ENCODE results near the gene STK38.

STK38 gene

DNA sequence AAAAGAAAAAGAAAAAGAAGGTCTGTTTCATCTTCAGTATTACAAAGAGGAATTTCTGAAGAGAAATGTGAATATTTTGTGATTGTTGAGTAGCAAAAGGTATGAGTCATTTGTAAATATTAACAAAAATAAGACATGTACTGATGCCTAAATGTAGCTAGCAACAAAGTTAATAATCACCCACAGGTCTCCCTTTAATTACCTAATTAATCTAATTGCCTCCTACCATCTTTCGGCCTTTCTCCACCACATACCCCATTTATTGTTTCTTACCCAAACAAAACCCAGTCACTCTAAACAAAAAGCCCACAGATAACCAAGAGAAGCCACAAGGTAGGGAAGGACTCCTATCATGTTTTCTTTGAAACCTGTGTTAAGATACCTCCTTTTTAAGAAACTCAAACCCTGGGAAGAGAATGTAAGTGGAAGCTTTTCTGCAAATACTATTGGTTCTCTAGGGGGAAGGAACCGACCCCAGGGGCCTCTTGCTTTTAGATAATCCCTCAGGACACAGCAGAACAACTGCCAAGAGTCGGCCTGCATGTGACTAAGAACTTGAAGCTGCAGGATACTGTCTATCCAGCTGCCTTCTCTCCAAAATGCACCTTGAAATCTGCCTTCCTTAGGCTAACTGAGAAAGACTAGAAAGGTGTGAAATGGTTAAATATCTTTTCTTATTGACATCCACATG, 16.1 kb upstream of the STK38 start:
- no peak for DNase-seq

GRCh38 chr6:36560822-36561221, 13.5 kb upstream of the STK38 start:
- no peak for DNase-seq

DNA sequence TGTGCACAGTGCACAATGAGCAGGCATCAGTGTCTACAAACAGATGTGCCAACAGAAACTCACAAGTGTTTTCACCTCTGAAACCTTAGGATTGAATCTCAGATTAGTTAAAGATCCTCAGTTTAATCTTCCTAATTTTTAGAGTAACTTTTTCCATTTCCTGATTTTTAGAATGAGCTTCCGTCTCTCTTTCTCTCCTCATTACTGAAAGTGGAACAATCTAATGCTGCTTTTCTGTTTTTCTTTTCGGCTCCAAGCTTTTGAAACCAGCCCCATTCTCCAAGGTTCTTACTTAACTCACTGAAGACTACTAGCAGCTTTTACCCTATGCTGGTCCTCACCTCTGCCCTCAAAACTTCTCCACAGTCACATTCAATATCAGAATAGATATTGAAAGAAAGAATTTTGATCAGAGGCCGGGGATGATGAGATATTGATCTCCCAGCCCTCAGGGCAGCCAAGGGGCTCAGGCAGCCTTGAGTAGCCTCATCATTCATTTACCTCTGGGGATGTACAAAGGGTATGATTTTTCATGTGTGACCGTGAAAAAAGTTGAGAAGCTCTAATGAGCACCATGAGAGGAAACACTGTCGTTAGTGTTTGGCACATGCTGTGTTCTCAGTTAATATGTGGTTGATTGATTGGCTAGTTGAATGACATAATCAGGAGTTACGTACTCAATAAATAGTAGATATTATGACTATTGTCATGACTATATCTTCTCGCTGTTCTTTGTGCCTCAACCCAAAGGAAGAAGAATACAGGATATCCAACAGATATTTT, 11.9 kb upstream of the STK38 start:
- DNase-seq: no peak

- DNase-seq: no peak
These were observed 9.0 kb upstream of the STK38 start for GRCh38 chr6:36556281-36556680.

GRCh38 chr6:36555750-36556252, 8.5 kb upstream of the STK38 start:
- DNase-seq: no peak

- DNase-seq: no peak
These were observed 3.3 kb upstream of the STK38 start for GRCh38 chr6:36550473-36551000.

DNA sequence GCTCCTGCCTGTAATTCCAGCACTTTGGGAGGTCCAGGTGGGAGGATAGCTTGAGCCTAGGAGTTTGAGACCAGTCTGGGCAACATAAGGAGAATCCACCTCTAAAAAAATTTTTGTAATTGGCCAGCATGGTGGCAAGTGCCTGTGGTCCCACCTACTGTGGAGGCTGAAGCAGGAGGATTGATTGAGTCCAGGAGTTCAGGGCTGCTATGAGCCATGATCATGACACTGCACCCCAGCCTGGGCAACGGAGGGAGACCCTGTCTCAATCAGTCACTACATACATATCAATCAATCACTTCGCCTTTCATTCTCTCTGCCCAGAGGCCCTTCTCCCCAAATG, 1.1 kb upstream of the STK38 start:
- DNase-seq: no peak

DNA sequence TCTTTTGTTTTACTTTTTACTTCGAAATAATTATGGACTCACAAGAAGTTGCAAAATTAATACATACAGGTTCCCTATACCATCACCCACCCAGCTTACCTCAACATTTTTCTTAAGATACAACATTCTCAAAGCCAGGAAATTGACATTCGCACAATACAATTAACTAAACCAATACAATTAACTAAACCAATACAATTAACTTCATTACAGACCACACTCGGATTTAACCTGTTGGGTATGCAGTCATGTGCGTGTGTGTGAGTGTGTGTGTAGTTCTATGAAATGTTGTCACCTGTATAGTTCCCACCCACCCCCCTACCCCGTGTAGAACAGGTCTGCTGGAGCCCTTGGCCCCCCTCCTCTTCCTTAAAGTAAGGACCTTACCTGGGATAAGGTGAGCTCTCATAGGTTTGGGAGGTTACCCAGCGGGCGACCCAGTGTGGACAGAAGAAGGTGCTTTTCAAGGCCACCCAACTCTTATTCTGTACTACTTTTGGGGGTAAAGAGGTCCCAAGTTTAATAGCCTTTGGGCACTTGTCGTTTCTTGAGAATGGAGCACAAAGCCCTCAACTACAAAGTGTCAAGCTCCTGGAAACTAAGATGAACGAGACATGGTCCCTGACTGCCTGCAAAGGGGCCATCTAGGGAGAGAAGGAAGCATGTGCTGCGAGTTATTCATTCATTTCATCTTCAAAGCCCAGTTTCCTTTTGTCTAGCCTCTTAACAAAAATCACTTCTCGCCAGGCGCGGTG, 544 bp upstream of the STK38 start:
- DNase-seq: no peak

DNA sequence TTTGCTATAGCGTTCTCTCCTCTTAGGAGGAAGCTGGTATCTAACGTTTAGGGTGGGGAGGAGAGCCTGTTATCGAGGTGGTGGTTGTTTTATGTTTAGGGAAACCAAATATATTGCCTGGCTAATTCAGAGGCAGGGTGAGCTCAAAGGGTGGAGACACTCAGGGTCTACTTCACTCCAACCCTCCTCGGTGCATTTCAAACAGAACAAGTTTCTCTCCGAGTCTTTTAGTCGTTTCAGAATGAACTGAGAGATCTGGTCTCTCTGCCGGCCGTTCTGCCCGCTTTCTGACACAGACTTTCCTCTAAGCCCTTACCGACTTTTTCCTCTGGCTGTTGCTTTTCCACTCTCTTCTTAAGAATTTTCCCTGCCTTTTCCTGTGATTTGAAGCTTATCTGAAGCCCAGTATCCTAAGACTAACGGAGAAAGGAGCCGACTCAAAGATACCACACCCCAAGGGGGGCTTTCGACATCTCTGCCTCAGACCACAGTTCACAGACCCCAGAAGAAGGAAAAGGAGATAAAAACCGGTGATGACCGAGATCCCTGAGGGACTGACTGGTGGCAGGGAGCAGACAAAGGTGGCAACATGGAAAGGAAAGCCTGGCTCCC, 865 bp downstream of the STK38 start:
- DNase-seq: no peak

DNA sequence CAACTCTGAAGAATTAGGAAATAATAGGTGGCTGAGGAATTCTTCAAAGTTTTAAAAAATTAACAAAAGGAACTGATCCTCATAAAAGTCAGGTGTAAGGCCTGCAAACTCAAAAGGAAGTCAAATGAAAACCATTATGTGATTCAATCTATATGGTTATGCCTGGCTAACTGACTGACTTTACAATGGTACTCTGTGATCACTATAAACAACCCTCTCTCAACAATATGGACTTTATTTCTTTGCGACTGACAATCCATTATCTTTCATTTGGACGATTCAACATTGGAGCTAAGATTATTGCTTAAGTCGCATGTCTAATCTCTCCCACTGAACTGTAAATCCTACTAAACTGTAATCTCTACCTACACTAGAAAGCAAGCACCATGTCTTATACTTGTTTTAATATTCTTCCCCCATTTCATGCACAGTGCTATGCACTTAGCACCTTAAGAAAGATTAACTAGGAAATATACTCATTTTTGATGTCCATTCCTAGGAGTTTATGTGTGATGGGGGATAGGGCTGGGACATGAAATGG, 1.4 kb downstream of the STK38 start:
- DNase-seq: no peak

- peak in 1 of 2 donors; percentile 44 for DNase-seq
These were observed 3.1 kb downstream of the STK38 start for GRCh38 chr6:36544228-36544627.

DNA sequence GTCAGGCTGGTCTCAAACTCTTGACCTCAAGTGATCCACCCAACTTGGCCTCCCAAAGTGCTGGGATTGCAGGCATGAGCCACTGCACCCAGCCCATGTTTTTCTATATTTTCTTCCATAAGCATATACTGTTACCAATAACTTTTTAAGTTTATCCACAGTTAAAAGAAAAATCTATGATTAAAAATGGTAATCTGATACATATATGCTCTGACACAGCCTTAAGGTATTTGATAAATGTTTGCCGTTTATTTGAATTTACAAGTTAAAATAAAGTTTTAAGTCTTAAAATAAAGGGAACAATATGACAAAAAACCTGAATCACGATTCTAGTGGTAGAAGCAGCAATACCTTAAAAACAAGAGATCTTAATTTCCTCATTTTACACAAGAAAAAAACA, 5.2 kb downstream of the STK38 start:
- DNase-seq: no peak

DNA sequence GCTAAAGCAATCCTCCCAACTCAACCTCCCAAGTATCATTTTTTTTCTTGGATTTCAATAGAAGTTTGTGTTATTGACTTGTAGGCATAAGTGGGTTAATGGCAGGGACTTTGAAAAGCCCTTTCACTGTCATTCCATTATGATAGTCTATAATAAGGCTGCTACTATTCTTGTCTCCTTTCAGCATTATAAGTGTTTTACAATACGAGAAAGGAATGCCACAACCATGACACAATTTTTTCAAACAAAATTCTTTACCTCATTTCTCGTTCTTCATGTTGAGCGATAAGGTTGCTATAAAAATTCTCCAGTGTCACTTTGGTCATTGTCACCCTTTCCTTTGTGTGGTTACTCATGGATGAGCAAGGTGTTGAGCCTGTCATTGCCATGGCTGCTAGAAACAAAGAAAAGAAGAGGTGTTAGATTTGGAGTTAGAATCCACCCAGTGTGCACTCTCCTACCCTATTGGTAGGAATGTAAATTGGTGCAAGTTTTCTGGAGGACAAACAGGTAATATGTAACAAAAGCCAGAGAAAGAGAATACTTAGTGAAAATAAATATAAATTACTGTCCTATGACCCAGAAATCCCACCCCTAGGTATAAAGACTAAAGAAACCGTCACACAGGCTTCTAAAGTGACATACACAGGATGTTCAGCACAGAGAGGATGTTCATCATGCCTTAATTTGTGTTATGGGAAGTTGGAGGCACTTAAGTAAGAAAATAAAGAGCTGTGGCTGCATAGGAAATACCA, 7.3 kb downstream of the STK38 start:
- DNase-seq: no peak

- no peak for DNase-seq
These were observed 10.3 kb downstream of the STK38 start for GRCh38 chr6:36536873-36537547.

- no peak for DNase-seq
These were observed 14.0 kb downstream of the STK38 start for GRCh38 chr6:36533321-36533720.

DNA sequence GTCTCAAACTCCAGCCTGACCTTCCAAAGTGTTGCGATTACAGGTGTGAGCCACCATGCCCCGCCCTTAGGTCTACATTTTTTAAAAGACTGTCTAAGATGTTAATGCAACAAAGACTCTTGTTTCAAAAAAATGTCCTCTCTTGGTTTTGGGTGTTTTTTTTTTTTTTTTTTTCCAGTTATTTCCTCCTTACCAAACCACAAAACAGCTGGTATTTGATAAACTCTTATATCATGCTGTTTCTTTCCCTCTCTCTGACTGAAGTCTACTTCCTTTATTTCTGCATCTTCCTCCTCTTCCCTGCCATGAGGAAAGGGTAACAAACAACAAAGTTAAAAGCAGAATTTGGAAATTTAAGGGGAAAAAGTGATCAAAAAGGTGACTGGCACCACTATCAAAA, 21.2 kb downstream of the STK38 start:
- DNase-seq: peak in 1 of 2 donors; percentile 44

DNA sequence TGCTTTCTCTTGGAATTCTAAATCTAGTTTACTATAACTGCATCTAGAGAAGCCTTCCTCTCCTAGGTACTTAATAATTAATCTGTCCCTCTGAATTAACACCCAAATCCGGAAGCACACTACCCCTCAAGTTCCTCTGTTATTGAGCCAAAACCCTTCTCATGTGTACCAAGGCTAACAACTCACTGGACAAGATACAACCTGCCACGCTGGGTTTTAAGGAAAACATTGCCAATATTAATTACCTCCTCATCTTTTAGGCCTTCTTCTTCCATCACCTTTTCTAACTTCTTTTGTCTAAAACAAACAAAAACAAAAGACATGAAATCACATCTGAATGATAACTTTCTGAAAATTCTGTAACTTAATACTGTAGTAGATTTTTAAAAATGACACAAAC, 21.9 kb downstream of the STK38 start:
- no peak for DNase-seq

DNA sequence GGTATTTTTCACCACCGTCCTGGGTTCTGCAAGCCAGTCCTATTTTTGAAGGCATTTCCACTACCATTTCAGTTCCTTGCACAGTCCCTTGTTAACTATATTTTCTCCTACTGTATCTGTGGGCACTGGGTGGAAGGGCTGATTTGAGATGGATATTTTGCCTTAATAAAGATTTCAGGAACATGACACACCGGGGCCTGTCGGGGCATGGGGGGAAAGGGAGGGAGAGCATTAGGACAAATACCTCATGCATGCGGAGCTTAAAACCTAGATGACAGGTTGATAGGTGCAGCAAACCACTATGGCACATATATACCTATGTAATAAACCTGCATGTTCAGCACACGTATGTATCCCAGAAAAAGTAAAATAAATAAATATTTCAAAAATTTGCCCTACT, 22.4 kb downstream of the STK38 start:
- DNase-seq: no peak

GRCh38 chr6:36523936-36524499, 23.3 kb downstream of the STK38 start:
- no peak for DNase-seq

DNA sequence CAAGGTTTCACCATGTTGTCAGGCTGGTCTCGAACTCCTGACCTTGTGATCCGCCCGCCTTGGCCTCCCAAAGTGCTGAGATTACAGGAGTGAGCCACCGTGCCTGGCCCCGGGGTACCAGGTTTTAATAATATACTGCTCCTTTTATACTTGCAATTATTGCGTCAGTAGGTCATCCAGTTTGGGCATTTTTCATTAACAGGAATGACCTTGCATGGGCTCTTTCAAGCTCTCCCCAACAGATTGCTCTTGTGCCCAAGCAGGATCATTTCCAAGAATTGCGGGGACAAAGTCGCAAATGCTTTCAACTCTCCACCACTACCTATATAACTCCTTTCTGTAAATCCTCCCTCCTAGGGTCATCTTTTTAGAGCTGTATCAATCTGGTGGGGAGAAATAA, 23.8 kb downstream of the STK38 start:
- DNase-seq: no peak

DNA sequence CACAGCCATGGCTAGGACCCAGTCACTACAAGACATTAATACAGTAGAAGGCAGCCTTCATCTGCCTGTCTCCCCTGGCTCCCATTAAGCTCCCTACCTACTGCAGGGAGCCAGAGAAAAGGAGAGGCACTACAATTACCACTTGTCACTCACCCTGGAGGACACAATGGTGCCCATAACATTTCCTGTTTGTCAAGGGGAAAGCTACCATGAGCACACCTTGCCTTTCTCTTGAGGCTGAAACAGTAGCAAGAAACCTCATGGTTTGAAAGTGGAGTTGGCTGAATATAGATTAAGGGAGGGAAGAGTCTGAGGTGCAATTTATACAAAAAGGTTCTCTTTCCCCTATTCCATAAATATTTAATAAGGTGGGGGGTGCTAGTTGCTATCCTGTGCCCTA, 27.9 kb downstream of the STK38 start:
- DNase-seq: no peak

All from bone marrow (tissue), 2 donors.